Smooth muscle cell (in vitro differentiated cells): ENCODE results near the gene ERC2. TPM values are rescaled to one million over a fixed set of nuclear protein-coding genes. Genes with fewer than 3 reads are reported as not detected.

Experiments
- DNase-seq: peaks from one replicate; lab custom pipeline; 2025; ENCODE audit not compliant: unreplicated experiment; lab: John Stamatoyannopoulos, UW
- H2AFZ ChIP-seq: fragments of 200-600 bp; sonication (generic); 2 replicates; pipeline ENCODE4 v1.6.0; 2016; ENCODE audit warnings: antibody characterized with exemption, low read depth, mild to moderate bottlenecking
- H3F3A ChIP-seq: fragments of 200-600 bp; sonication (generic); 2 replicates; pipeline ENCODE4 v1.6.0; 2017; ENCODE audit warnings: antibody characterized with exemption, low read depth
- H3K27ac ChIP-seq: fragments of 200-600 bp; sonication (generic); 2 replicates; pipeline ENCODE4 v1.5.1; 2016; ENCODE audit warnings: low read depth, mild to moderate bottlenecking
- H3K27me3 ChIP-seq: fragments of 200-600 bp; sonication (generic); 2 replicates; pipeline ENCODE4 v1.6.1; 2016; ENCODE audit warnings: low read depth, mild to moderate bottlenecking
- H3K36me3 ChIP-seq: fragments of 200-600 bp; sonication (generic); 2 replicates; pipeline ENCODE4 v1.5.1; 2016; ENCODE audit warnings: low read depth
- H3K4me1 ChIP-seq: fragments of 200-600 bp; sonication (generic); 2 replicates; pipeline ENCODE4 v1.5.1; 2016; ENCODE audit warnings: low read depth
- H3K4me2 ChIP-seq: fragments of 200-600 bp; sonication (generic); 2 replicates; pipeline ENCODE4 v1.6.0; 2016; ENCODE audit warnings: mild to moderate bottlenecking
- H3K4me3 ChIP-seq: fragments of 200-600 bp; sonication (generic); 2 replicates; pipeline ENCODE4 v1.5.1; 2016; ENCODE audit warnings: mild to moderate bottlenecking
- H3K79me2 ChIP-seq: fragments of 200-600 bp; sonication (generic); 2 replicates; pipeline ENCODE4 v1.6.0; 2016; ENCODE audit warnings: low read depth, mild to moderate bottlenecking
- H3K9ac ChIP-seq: fragments of 200-600 bp; sonication (generic); 2 replicates; pipeline ENCODE4 v1.6.0; 2016; ENCODE audit warnings: low read depth
- H3K9me3 ChIP-seq: fragments of 200-600 bp; sonication (generic); replicated peaks from 2 replicates; pipeline ENCODE4 v1.5.1; 2016; ENCODE audit warnings: low read depth
- H4K20me1 ChIP-seq: fragments of 200-600 bp; sonication (generic); 2 replicates; pipeline ENCODE4 v1.6.0; 2016; ENCODE audit warnings: low read depth
- WGBS: methylation state at CpG from one replicate; pipeline ENCODE4 v1.1.7; 2016; ENCODE audit warnings: low lambda C conversion rate; 5-methylcytosine and 5-hydroxymethylcytosine counted together
- polyA plus RNA-seq: library from polyadenylated mRNA; unstranded; fragments of >200 nt; fragmentation: Nextera tagmentation; extraction: Ambion mirVana; gene quantifications from 2 replicates; pipeline ENCODE4 v1.2.1, GENCODE V29; 2016
- total RNA-seq: library from RNA; depleted of rRNA; stranded (reverse); fragments of >200 nt; gene quantifications from 2 replicates; pipeline ENCODE4 v1.2.3, GENCODE V29; 2014
- TF ChIP-seq, protein P1 (sequence below): fragments of 200-600 bp; sonication (generic); IDR thresholded peaks from 2 replicates; pipeline ENCODE4 v1.5.1; 2017; ENCODE audit warnings: borderline replicate concordance, mild to moderate bottlenecking, antibody characterized with exemption; ENCODE audit not compliant: insufficient read depth, poor library complexity, severe bottlenecking

ERC2 gene
- total and polyA plus RNA-seq, 2 experiments from 2014 or later, result 1.1 TPM; not detected in 1

DNA sequence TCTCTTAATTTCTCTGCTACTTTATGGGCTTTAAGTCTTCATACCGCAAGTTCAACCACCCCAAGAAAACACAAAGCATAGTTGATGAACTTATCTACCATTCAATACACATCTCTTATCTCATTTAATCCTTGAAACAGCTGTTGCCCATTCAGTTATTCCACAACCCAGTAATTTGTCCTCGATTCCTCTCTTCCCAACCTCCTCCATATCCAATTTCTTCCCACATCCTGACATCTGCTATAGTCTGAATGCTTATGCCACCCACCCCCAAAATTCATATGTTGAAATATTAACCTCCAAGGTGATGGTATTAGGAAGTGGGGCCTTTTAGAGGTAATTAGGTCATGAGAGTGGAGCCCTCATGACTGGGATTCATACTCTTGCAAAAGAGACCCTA is 345.4 kb downstream of the ERC2 start:
- Histone ChIP-seq H3K27me3 (no peaks in the 10 kb centered on the region), H3K27ac (no peak overlapping the region), H2AFZ (no peak overlapping the region), H3K36me3 (no peaks in the 10 kb centered on the region), H3K4me3 (no peak overlapping the region), H3K4me1 (peaks cover 14% of the 10 kb centered on the region), H3K4me2 (no peak overlapping the region), H4K20me1 (no peaks in the 10 kb centered on the region), H3K9me3 (no peaks in the 10 kb centered on the region), H3K79me2 (no peaks in the 10 kb centered on the region), H3F3A (no peaks in the 10 kb centered on the region), H3K9ac (no peak overlapping the region)
- TF ChIP-seq, protein P1, sequence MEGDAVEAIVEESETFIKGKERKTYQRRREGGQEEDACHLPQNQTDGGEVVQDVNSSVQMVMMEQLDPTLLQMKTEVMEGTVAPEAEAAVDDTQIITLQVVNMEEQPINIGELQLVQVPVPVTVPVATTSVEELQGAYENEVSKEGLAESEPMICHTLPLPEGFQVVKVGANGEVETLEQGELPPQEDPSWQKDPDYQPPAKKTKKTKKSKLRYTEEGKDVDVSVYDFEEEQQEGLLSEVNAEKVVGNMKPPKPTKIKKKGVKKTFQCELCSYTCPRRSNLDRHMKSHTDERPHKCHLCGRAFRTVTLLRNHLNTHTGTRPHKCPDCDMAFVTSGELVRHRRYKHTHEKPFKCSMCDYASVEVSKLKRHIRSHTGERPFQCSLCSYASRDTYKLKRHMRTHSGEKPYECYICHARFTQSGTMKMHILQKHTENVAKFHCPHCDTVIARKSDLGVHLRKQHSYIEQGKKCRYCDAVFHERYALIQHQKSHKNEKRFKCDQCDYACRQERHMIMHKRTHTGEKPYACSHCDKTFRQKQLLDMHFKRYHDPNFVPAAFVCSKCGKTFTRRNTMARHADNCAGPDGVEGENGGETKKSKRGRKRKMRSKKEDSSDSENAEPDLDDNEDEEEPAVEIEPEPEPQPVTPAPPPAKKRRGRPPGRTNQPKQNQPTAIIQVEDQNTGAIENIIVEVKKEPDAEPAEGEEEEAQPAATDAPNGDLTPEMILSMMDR, result no peak
- 27% methylated on average over 2 of the region's 2 CpGs for WGBS
- DNase-seq, result no peak

DNA sequence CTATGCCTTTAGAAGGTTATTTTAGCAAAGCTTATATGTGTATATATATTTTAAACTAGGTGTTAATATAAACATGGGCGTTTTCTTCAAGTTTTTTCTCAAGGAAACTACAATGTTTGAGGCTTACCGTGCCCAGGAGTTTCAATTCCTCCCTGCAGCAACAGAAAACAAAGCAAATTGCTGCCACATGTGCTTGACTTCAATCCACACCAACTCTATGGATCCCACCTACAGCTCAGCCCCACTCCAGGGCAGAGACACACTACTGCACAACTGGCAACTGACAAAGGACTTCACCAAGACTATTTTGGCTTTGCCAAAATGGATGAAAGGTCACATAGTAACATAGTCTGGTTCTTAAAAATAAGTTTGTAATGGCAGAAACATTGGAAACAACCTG is 346.6 kb downstream of the ERC2 start:
- TF ChIP-seq, protein P1, result no peak
- H3K4me3 ChIP-seq, result no peak overlapping the region
- 92% methylated on average over 2 of the region's 2 CpGs for WGBS

DNA sequence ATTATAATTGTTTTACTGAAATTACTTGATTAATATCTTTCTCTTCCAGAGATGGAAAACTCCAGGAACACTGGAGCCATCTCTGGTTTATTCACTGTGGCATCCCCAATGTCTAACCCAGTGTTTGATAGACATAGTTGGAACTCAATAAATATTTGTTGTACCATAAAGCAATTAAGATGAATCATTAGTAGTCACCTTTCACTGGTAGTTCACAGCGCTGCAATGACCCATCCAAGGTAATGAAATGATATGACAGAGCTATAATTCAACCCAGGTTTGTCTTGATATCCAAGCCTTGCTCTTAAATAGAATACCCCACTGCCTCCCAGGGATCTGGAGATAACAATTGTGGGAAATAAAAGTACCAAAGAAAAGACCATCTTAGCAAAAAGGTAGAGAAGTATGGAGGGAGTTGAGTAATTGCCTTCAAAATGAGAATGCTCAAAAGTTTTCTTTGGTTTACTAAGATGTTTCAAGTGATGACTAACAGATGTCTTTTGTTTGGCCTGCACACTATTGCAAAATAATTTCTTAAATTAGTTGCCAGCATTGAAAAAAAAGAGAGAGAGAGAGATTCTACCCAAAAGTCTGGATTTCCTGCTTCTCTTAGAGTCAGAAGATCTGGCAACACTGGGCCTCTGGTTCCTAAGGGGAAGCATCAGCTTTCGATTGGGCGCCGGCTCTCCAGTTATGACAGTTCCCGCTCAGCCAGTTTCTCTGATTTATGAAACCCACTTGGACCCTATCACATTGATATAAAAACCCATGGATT is 348.5 kb downstream of the ERC2 start:
- Histone ChIP-seq H3K27me3 (no peaks in the 10 kb centered on the region), H3K4me2 (no peak overlapping the region), H3F3A (no peaks in the 10 kb centered on the region), H3K4me3 (no peak overlapping the region), H3K36me3 (no peaks in the 10 kb centered on the region), H3K9me3 (no peaks in the 10 kb centered on the region), H2AFZ (no peak overlapping the region), H3K9ac (no peak overlapping the region), H3K4me1 (peaks cover 5% of the 10 kb centered on the region), H3K79me2 (no peaks in the 10 kb centered on the region), H4K20me1 (no peaks in the 10 kb centered on the region), H3K27ac (no peak overlapping the region)
- 98% methylated on average over 5 of the region's 5 CpGs for WGBS
- DNase-seq, result no peak
- TF ChIP-seq, protein P1, result no peak

More for the DNA sequence above, 346.6 kb downstream of the ERC2 start:
- no peak for DNase-seq
- no peak overlapping the region for H3K9ac ChIP-seq
- H3K9me3 ChIP-seq, result no peaks in the 10 kb centered on the region
- no peaks in the 10 kb centered on the region for H4K20me1 ChIP-seq
- H3K4me2 ChIP-seq, result no peak overlapping the region
- no peaks in the 10 kb centered on the region for H3K36me3 ChIP-seq
- no peaks in the 10 kb centered on the region for H3K79me2 ChIP-seq
- no peaks in the 10 kb centered on the region for H3K27me3 ChIP-seq
- no peak overlapping the region for H2AFZ ChIP-seq
- H3K4me1 ChIP-seq, result peaks cover 14% of the 10 kb centered on the region
- H3K27ac ChIP-seq, result no peak overlapping the region
- no peaks in the 10 kb centered on the region for H3F3A ChIP-seq

DNA sequence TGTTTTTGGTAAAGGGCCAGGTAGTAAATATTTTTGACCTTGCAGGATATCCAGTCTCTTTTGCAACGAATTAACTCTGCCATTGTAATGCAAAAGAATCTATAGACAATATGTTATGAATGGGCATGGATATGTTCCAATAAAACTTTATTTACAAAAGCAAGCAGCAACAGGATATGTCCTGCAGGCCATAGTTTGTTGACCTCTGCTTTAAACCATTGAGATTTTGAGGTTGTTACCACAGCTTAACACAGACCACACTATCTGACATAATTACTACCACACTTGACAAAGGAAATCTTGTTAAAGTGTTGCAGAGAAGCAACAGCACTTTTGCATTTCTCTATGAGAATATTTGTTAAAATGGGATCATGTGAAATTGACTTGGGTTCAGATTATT is 349.3 kb downstream of the ERC2 start:
- no peaks in the 10 kb centered on the region for H3K27me3 ChIP-seq
- no peak overlapping the region for H3K4me2 ChIP-seq
- H3K27ac ChIP-seq, result no peak overlapping the region
- H3K9ac ChIP-seq, result no peak overlapping the region
- no peak overlapping the region for H3K4me3 ChIP-seq
- H4K20me1 ChIP-seq, result no peaks in the 10 kb centered on the region
- no peak for DNase-seq
- TF ChIP-seq, protein P1, result no peak
- no peaks in the 10 kb centered on the region for H3K9me3 ChIP-seq
- no peaks in the 10 kb centered on the region for H3K36me3 ChIP-seq
- H2AFZ ChIP-seq, result no peak overlapping the region
- no peaks in the 10 kb centered on the region for H3F3A ChIP-seq
- 87% methylated on average over 1 of the region's 1 CpG for WGBS
- no peaks in the 10 kb centered on the region for H3K79me2 ChIP-seq
- H3K4me1 ChIP-seq, result peaks cover 3% of the 10 kb centered on the region
